ENCODE measurements around the gene FST.

FST gene, protein sequence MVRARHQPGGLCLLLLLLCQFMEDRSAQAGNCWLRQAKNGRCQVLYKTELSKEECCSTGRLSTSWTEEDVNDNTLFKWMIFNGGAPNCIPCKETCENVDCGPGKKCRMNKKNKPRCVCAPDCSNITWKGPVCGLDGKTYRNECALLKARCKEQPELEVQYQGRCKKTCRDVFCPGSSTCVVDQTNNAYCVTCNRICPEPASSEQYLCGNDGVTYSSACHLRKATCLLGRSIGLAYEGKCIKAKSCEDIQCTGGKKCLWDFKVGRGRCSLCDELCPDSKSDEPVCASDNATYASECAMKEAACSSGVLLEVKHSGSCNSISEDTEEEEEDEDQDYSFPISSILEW

DNA sequence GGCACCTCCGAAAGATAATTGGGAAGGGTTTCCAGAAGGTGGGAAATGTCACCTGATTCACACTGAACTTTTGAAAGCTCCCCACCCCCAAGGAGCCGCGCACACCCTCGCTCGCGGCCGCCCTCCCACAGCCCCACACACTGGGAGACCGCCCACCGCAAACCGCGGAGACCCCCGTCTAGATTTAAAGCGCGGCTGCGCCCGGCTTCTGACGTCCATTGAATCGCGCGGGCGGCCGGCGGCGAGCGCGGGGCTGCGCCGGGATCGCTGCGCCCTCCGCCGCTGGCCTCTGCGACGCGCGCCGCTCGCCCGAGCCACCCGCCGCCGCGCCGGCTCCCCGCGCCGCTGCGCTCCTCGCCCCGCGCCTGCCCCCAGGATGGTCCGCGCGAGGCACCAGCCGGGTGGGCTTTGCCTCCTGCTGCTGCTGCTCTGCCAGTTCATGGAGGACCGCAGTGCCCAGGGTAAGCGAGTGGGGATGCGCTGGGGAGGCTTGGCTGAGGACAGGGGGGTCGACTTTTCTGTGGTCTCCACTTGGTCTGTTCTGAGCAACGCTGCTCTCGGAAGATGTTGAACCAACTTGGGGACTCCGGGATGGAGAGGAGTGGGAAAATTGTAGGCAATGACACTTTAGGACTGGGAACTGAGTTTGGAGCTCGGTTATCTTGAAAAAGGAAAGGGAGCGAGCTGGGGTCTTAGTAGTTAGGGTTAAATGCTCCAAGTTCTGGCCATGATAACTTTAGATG lies at the start of gene FST:
TSS of gene FST (plus strand) at position 214 of the 743 bp plus-strand sequence. CDS start at position 377, 163 bp downstream.
- no peak for DNase-seq (ENCODE audit: low spot score)

DNA sequence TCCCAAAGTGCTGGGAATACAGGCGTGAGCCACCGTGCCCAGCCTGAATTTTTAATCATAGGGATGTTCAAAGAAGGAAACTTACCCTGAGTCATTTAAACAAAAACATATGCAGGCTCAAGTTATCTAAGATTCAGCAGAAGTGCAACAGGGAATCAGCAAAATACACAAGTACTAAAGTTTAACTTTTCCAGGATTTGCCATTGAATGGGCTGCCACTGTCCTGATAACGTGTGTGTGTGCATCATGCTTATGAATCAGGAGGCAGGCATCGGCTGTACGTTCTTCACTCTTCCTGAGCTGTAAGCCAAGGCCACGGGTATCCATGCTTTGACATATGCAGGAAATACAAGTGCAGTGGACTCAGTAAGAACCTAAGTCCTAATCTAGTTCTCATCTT lies 48.8 kb upstream of the FST start:
- DNase-seq (ENCODE audit: low spot score) = no peak

DNA sequence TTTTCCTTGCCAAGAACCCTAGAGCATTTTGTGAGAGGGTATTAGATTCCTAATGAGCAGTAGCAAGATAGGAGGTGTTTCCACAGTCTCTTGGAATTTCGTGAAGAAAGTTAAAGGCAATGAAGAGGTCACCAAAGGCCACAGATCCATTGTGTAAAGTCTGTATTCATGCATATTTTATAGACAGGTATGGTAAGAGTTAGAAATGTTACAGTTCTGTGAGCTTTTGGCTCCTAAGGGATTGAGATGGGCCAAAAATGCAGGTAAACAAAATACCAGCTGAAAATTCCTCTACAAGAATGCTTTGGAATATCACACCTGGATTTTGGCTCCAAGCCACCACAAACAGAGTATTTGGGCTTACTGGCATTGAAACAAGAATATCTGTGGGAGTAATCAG lies 47.4 kb upstream of the FST start:
- no peak for DNase-seq (ENCODE audit: low spot score)

DNA sequence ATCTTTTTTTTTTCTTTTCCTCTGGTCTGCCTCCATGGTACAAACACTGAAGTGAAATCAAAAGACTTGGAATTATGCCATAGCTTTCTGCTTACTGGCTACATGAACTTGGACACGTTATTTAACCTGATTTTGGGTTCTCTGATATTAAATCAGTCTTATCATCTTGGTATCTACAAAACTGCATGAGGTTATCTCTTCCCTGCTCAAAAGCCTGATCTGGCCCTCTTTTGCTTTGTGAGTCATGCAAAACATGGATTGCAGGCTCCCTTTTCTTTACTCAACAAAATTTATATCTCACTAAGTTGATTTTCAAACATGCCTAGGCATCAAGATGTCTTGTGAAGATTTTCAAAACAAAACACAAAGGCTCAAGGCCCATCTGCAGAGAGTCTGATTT lies 45.9 kb upstream of the FST start:
- DNase-seq (ENCODE audit: low spot score) = no peak

DNA sequence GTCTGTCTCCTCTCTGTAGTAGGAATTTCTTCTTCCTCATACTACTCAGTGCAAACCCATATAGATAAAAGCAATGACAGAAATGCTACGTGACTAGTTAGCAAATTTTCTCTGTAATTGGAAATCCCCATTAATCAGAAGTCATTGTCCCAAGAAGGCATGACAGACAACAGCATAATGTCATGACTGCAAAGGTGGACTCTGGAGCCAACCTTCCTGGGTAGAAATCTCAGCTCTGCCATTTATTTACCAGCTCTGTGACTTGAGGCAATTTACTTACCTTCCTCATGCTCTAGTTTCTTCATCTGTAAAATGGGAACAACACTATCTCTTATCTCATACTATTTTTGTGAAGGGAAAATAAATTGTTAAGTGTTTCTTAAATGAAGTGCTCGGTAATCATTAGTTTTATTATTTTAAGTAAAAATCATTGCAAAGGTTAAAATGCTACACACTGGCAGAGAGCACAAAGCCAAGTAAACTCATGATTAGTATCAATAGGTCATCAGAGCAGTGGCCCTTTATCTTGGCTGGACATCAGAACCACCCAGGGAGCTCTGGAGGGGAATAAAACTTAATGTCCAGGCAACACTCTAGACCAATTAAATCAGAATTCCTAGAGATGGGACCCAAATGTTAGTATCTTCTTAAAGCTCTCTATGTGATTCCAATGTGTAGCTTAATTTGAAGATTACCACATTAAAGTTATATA lies 43.8 kb upstream of the FST start:
- DNase-seq (ENCODE audit: low spot score) = no peak

DNA sequence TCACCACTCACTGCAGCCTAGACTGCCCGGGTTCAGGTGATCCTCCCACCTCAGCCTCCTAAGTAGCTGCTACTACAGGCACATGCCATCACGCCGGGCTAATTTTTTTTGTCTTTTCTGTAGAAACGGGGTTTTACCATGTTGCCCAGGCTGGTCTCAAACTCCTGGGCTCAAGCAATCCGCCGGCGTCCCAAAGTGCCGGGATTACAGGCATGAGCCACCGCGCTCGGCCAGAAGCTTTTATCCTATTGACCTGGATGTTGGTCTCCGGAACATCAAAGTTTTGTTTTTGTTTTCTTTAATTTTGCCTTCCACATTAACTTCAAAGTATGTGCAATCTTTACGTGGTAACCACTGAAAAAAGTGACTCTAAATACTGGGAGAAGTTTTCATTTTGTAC lies 42.4 kb upstream of the FST start:
- no peak for DNase-seq (ENCODE audit: low spot score)

DNA sequence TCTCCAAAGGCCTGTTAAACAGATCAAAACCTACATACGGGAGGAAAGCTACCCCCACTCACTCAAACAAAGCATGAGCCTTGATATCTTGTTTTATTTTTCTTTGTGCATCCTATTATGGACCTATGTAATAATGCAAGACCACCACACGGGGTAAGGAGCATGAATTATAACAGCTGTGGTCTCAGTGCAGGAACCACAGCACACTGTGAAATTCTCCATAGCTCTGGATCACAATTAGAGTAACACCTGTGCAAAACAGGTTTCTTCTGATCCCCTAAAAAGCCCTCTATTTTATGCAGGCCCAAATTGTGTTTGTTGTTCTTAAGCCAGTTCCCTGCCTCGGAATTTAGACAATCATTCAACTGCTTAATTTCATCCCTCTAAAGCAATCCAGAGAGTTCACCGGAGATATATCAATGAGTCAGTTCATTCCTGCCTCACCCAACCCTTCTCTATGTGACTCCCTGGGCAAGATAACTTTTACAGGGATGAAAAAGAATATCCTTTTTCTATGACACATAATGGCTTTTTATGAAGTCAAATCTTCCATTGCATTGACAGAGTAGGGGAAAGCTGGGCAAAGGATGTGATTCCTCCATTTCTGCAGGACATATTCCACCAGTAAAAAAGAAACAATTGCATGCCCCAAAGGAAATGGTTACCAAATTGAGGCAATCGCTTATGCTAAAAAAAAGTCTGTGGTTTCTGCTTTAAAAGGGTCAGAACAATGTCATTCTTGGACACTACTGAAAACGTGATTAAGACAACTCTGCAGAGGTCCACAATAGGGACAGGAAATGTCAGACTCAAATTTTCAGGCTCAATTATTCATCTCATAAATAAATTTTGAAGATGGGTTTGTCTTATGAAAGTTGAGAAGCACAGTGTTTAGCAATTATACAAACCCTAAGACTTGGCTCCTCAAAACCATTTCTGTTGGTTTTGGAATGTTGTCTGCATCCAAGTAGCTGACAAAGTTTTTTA lies 41.6 kb upstream of the FST start:
- DNase-seq (ENCODE audit: low spot score) = no peak

DNA sequence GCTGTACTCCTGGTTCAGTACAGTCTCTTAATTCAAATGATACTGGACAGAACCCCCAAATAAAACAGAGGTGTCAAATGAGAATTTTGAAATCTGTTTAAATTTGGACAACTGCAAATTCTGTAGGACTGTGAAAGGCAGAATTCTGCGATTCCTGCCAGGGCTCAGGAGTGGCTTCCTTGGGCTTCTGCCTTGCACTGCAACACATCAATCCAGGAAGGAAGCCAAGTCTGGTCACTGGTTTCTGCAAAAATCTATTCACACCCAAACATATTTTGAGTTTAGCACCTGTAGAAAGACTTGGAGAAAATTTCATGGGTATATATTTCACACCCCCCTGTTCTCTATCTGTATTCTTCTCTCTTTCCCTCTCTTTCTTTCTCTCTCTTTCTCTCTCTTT lies 37.5 kb upstream of the FST start:
- no peak for DNase-seq (ENCODE audit: low spot score)

DNA sequence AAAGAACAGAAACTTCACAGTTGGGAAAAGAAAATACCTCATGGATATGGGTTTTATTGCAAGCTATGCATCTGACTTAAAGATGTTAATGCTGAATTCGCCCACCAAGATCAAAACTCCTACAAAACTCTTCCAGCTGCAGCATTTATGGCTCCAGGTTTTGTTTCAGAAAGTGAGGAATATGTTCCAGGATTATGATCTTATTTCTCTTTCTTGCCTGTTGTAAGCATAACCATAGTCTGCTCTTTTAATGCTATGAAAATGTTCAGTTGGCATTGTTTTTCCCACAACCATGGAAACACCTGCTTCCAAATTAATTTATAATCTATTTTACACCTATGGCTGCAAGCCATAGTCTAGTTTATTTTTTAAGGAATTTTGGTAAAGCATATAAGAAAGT lies 34.9 kb upstream of the FST start:
- DNase-seq (ENCODE audit: low spot score) = no peak

DNA sequence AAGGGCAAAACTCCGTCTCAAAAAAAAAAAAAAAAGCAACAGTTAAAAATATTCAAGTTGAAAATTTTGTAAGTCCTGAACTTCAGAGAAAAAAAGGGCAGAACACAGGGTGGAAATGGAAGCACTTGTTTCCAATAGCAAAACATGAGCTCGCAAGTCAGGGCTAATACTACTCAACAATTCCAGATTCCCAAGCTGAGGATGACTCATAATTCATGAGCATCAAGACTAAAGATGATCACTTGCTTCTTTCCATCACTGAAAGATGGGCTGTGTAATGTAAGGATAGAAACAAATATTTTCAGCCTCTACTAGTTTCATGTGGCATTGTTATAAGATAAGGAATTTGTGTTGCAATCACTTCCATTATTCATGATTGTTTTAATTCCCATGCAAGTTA lies 33.5 kb upstream of the FST start:
- DNase-seq (ENCODE audit: low spot score) = no peak

DNA sequence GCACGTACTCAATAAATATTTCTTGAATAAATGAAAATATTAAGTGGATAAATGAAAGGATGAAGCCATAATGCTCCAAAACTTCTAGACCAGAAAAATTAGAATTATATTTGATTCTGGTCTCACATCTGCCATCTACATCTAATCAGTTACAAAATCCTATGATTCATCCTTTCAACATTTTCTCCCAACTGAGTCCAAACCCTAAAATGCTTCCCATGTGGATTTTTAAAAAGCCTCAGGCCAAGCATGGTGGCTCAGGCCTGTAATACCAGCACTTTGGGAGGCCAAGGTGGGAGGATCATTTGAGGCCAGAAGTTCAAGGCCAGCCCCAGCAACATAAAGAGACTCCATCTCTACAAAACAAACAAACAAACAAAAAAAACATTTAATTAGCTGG lies 31.6 kb upstream of the FST start:
- DNase-seq (ENCODE audit: low spot score) = no peak

DNA sequence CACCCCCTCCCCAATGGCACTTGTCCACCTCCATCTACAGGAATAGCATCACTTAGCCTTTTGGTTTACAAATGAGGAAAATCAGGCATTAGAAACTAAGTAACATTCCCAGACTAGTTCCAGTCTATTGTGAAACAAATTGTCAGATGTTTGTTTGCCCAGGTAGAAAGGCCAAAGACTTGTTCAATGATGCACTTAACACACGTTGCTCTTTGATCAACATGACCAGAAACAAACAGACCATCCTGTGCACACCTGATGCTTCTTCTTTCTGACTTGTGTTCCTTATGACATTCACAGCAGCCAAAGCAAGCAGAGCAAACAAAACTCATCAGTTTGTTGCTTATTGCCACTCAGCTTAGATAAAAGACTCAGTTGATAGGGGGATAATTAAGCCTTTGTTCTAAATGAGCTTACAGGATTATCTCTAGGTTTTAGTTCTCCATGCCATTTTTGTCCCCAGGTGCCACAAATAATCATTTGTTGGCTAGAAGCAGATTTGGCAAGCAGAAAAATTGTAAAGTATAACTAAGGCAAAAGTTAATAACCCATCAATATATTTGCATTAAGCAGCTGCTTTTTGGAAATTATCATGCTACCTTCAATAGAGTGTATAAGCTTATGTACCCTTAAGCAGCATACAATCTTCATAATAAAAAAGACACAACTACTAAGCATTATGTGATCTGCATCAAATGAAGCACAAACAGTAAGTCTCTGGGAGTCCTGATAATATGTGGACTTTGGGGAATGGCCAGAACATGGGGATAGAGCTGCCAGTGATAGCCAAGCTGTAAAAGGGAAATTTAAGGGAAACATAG lies 26.3 kb upstream of the FST start:
- DNase-seq (ENCODE audit: low spot score) = no peak

DNA sequence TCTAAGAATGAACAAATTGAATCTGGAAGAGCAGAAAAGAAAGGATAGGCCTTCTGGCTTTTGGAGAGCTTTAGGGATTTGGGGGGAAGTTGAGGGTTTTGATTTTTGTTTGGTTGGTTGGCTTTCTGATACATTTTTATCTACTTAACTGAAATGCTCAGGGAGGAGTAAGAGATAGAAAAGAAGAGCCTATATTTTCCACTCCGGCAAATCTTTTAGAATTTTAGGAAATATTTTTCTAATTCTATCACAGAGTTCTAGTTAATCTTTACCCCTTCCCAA lies 25.8 kb upstream of the FST start:
- DNase-seq (ENCODE audit: low spot score) = no peak

DNA sequence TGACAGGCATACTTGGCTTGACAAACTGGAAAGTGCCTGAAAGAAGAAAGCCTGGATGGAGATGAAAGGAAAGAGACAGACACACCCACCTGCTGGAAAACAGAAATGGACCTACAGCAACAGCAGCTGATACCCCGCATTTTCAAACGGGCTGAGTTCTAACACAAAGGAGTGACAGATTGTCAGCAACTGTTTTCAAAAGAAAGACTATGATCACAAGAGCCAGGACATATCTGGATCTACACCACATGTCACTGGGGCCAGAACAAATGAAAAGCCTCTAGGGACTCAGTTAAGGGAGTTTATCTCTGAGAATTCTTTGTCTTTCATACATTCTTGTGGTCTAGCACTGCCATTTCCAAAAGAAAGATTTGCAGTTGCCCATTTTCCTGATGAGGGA lies 24.1 kb upstream of the FST start:
- no peak for DNase-seq (ENCODE audit: low spot score)

DNA sequence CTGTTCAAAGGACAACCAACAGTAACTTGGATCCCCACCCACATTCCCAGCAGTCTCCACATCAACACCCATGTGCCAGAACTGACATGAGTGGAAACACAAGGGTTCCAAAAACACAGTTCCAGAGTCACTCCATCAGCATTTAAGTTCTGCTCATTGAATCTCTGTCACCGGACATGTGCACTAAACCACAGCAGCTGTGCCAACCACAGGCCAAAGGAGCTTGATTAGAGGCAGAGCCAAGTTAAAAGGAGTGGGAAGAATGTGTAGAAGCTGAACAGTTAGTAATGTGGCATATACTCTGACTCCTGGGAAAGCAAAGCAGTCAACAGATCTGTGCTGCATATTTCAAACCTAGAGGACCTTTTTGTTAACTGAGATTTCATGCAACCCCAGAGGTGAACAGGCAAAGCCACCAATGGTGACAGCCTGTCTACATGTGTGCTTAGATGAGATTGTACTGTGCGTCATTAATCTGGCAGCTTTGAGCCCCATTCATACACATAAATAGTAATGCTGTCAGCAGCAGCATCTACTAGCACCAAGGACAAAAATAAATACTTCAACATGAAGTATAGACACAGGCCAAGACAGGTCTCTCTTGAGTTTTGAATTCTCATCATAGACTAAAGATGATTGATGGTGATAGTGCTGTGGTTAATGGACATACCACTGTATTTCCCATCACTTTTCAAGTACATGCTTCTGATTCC lies 16.4 kb upstream of the FST start:
- no peak for DNase-seq (ENCODE audit: low spot score)

DNA sequence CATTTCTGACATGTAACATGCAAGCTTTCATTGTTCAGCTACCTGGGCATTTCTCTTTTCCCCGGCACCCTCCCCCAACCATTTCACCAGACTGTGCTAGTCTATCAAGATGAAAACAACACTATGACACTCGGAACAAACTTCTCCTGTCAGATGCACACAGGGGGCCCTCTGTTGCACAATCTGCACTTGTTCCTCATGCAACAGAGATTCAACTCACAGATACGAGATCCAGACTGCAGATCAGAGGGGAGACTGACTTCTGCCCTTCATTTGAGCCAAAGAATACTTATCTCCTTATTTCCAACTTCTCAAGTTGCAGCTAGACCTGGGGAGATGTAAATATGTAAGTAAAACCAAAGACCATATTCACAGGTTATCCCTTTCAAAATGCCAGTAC lies 15.7 kb upstream of the FST start:
- no peak for DNase-seq (ENCODE audit: low spot score)

DNA sequence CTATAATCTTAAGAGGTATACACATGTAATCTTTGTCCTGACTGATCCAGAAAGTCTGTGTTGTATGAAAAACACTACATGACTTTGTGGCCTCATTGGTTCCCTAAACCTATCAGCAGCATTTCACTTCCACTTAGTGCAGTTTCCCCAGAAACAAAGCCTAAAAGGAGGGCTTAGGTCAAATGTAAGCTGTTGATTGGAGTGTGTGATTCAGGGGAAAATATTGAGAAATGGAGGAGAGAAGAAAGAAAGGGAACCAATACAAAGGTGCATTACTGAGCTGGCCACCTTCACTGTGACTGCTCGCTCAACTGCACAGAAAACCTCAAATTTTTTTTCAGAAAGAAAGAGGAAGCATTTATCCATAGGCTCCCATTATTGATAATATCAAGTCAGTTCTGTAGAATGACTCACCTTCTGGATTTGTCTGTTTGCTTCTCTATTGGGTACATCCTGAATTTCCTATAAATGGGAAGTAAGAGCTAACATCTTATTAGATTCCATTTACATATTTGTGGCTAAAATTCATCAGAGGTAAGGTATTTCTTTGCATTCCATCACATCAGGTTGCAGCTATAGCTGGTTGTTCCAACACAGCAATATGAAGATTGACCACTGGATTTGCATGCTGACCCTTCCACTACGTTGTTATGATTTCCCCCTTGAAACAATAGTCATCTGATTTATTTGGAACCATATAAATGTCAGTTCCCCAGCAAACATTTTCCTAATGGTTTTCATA lies 10.3 kb upstream of the FST start:
- no peak for DNase-seq (ENCODE audit: low spot score)

DNA sequence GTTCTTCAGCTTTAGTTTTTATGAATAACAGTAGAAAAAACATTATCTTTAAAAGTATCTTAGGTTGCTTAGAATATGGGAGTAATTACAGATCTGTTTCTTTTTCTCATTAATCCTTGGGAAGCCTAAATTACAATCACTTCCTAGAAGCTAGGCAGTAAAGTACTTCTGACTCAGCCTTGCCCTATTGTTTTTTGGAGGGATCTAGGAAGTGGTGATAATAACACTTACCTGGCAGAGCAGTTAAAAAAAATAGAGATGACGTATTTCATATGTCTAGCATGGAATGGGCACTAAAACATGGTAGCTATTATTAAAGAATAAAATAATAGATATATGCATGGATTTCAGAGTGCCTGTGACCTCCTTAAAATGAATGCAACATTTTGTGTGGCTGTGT lies 8.2 kb upstream of the FST start:
- no peak for DNase-seq (ENCODE audit: low spot score)

DNA sequence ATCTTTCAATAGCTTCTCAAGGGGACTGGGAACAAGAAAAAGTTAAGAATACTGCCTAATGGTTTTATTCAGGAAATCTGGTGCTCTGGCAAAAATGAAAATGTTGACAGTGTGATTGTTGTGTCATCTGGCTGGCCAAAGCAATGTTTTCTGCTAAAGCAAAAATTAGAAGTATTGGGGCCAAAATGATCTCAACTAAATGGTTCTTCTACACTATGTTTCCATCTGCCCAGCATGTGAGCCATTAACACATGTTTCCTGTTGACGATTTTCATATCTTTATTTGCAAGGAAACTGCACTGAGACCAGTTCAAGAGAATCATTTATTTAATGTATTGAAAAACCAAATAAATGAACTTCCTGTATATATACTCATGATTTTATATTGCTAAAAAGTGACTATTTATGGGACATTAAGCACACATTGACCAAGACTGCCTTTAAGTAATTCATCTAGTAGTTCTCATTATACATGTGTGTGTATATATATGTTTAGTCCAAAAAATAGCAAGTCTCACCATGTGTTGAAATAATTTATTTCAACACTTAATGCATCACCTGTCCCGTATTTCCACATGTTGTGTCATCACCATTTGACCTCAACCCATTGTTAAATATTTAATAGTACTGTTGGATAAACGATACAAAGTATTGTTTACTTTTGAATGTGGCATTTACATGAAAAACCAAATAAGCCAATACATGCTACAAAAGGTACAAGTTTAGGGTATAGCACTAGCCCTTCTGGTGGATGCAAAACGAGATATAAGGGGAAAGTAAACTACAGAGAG lies 7.5 kb upstream of the FST start:
- no peak for DNase-seq (ENCODE audit: low spot score)
